Hepatocyte (in vitro differentiated cells): ENCODE data around the gene SPIRE1.

ENCODE experiments used
- EZH2 ChIP-seq: fragments of 200-600 bp; sonication (generic); IDR thresholded peaks from 2 replicates; pipeline ENCODE4 v1.6.1; 2016; ENCODE audit warnings: antibody characterized with exemption, mild to moderate bottlenecking, borderline replicate concordance
- EZH2phosphoT487 ChIP-seq: fragments of 200-600 bp; sonication (generic); IDR thresholded peaks from one replicate; pipeline ENCODE4 v1.6.1; 2018; ENCODE audit warnings: antibody characterized with exemption, mild to moderate bottlenecking, low read depth, moderate library complexity; ENCODE audit not compliant: unreplicated experiment, severe bottlenecking

DNA sequence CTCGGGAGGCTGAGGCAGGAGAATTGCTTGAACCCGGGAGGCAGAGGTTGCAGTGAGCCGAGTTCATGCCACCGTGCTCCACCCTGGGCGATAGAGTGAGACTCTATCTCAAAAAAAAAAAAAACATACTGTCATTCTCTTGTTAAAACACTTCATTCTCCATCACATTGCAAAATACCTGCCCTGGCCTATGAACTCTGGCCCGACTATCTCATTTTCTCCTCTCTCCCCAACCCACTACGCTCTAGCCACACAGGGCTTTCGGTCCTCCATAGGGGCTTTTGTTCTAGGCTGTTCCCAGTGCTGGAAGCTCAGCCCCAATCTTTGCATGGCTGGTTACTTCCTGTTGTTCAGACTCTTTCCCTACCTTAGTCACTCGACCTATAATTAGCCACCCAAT is 34.3 kb upstream of the SPIRE1 start:
- TF ChIP-seq EZH2phosphoT487 (no peak), EZH2 (no peak)
